ENCODE results near the gene MRM3.
"Not testable (repeated sequence)": the region's sequence is repeated elsewhere in the genome, so short reads cannot be mapped to it uniquely, and the experiment has no call there.

The MRM3 gene, protein sequence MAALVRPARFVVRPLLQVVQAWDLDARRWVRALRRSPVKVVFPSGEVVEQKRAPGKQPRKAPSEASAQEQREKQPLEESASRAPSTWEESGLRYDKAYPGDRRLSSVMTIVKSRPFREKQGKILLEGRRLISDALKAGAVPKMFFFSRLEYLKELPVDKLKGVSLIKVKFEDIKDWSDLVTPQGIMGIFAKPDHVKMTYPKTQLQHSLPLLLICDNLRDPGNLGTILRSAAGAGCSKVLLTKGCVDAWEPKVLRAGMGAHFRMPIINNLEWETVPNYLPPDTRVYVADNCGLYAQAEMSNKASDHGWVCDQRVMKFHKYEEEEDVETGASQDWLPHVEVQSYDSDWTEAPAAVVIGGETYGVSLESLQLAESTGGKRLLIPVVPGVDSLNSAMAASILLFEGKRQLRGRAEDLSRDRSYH

DNA sequence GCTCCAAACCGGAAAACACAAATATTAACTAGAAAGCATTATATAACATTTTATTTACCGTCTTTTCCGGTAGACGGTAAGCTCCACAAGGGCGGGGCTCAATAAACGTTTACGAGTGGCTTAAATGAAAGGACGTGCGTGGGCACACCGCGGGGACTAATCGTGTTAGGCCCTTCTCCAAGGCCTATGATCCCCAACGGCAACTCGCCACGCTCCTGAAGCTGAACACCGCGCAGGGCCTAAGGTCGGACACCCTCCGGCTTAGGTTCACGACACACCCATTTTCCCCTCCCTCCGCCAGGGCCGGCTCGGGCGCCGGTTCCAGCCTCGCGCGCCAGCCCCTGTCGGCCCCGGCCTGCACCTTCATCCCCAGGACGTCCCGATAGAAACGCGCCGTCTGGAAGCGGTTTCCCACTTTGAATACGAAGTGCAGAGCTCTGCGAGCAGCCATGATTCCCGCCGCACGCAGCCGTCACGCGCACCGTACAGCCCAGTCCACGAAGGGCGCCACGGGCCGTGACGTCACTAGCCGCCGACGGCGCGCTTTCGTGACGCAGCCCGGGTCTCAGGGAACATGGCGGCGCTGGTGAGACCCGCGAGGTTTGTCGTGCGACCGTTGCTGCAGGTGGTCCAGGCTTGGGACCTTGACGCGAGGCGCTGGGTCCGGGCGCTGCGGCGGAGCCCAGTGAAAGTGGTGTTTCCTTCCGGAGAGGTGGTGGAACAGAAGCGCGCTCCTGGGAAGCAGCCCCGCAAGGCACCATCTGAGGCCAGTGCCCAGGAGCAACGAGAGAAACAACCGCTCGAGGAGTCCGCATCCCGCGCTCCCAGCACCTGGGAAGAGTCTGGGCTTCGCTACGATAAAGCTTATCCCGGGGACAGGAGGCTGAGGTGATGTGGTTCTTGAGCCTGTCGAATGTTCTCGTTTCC, at the start of gene MRM3, which contains the start of gene GLOD4:
TSS of gene MRM3 (plus strand) at position 549 of the 927 bp plus-strand sequence. CDS start at position 575, 26 bp downstream.
TSS of gene GLOD4 (minus strand) at position 476 of the 927 bp plus-strand sequence. CDS start at position 451, 25 bp downstream.
- DNase-seq (ENCODE audit: low read depth): peak; percentile 23

DNA sequence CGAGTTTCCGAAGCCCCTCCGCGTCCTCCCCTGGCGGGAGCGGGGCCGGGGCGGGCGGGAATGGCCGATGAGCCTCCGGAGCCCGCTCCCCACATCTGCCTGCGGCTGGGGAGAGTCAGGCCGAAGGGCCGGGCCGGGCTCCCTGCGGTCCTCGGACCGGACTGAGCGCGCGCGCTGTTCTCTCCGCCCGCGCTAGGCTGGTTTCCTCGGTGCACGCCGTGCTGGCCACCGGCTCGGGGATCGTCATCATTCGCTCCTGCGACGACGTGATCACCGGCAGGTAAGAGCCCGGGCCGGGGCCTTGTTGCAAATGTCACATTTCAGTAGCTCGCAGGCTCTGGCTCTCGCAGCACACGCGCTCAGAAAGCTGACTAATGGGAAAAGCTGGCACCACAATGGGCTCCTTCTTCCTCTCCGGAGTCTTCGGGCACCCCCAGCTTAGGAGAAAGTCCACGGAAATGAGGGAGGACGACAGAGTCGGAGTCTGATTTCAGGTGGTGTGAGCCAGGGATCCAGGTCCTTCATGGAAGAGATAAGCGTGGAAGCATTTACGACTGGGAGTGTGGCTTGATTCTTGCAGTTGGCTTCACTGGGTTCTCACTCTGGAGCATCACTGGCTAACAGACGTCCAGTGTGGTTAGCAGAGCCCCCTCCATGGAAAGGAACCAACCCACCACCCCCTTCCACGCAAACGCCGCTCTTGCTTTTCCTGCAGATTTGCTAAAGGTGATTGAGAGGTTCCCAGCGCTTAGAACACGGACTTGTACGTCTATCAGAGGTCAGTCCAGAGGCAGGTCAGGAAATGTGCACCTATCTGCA, 49.0 kb upstream of the MRM3 start:
- no peak for DNase-seq (ENCODE audit: low read depth)

DNA sequence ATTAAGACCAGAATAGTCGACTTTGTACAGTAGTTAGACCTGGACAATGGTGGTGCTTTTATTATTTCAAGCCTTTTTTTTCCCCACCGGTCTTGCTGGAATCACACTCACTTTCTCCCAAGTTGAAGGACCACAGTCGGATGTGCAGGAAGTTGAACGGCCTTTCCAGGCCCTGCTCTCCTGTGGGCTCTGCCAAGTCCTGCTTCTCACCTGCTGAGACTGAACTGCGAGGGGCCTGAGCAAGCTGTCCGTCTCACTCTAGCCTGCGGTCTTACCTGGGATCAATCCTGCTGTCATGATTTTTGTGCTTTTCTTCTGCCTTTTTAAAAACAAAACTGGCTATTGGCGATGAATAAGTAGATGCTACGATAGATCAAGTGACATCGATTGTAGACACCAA, 48.4 kb upstream of the MRM3 start:
- no peak for DNase-seq (ENCODE audit: low read depth)

DNA sequence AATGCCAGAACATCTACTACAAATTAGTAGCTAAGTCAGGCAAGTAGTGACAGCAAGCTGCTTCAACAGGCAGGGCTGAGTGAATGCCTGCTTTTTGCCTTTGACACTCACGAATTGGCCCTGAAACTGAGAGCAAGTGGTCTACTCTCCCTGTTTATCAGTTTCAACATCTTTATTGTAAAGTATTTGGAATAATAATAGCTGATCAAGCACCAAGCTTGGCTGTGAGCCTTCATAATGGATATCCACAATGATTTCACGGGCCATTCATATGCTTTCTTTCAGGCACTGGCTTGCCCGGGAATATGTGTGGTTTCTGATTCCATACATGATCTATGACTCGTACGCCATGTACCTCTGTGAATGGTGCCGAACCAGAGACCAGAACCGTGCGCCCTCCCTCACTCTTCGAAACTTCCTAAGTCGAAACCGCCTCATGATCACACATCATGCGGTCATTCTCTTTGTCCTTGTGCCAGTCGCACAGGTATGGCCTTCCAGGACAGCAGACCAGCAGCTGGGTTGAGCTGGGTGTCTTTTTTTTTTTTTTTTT, 44.5 kb upstream of the MRM3 start:
- DNase-seq (ENCODE audit: low read depth): no peak

DNA sequence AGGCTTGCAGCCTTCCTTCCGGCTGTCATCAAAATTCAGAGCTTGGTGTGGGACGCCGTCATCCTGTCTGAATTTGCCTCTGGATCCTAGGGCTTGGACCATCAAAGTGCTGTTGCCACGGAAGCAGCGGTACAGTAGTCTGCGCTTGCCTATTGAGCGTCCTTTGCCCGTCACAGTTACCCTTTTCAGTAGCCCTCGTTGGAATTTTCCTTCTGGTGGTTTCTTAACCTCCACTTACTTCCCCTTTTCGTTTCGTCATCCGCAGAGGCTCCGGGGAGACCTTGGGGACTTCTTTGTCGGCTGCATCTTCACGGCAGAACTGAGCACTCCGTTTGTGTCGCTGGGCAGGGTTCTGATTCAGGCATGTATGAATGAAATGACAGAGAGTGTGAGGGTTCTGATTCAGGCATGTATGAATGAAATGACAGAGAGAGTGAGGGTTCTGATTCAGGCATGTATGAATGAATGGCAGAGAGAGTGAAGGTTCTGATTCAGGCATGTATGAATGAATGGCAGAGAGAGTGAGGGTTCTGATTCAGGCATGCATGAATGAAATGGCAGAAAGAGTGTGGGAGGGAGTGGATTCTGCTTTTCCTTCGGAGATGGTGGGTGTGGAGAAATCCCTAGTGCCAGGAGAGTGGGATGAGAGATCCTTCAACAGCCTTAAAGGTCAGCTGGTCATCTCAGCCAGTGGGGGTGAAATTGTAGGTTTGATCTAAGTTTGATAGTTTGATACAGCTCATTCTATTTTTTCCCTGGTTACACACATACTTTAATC, 41.7 kb upstream of the MRM3 start:
- no peak for DNase-seq (ENCODE audit: low read depth)

DNA sequence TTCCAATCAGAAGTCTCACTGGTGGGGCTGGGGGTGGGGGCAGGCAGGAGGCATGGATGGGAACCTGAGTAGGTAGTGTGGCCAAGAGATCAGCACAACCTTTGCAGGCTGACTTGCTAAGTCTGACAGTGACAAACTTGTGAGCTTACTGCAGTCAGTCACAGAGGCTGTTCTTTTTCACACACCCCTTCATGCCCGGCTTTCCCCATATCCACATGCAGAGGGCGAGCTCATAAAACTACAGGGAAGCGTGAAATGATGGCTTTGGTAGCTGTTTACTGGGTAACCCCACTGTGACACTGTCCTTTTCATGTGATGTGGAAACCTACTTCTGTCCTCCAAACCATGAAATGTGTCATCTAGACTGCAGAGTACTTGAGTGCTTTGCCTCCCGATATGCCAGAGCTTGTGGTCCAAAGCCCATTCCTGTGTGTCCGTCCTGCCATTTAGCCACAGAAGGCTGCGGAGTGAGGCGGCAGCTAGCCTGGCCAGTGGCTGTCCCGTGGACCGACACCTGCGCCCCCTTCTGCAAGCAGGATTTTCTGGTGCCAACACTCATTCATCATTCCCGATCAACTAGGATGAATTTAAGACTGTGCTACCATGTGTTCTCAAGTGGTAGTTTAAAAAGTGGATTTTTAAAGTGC, 39.9 kb upstream of the MRM3 start:
- no peak for DNase-seq (ENCODE audit: low read depth)

DNA sequence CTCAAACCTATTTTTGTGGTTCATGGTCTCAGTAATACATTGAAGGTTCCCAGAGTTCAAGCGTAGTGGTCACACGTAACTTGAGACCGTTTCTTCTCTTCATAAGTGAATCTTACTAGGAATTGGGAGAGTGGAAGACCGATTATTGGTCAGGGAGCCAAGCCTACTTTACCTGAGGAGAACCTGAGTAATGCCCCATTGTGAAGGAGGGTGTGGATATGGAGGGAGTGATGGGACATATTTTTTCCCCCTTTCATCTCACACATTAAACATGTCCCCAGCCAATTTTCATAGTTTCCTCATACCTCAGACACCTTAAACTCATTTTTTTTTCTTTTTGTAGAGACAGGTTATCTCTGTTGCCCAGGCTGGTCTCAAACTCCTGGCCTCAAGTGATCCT, 39.0 kb upstream of the MRM3 start:
- DNase-seq (ENCODE audit: low read depth): no peak

DNA sequence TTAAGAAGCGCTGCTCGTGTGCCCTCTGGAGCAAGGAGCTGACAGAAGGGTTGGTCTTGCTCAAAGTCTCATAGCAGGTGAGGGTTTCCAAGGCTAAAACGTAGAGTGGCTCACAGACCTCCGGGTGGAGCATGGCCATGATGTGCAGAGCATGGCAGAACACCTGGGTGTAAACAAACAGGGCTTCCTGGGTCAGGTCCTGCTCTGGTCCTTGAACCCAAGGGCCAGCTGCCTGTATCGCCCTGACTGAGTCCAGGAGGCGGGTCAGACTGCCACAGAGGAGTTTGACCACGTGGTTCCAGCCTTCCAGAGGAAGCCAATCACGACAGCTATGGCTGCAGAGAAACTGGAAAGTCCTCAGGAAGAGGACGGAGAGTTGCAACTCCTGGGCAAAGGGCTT, 37.2 kb upstream of the MRM3 start:
- no peak for DNase-seq (ENCODE audit: low read depth)

DNA sequence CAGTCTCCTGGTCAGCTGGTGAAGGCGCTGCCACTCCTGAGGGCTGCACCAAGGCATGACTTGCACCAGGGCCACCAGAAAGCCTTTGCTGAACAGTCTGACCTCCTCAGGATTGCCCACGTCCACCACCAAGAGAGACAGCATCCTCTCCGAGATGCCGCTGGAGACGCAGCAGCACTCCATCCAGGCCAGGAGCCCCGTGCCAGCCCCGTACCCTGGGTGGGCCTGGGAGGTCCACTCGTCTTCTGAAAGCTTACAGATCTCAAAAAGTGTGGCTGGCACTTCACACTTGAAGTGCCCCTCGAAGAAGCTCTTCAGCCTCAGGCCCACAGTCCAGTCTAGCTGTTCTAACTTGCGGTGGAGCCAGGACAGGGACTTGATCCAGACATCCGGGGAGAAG, 36.7 kb upstream of the MRM3 start:
- no peak for DNase-seq (ENCODE audit: low read depth)

DNA sequence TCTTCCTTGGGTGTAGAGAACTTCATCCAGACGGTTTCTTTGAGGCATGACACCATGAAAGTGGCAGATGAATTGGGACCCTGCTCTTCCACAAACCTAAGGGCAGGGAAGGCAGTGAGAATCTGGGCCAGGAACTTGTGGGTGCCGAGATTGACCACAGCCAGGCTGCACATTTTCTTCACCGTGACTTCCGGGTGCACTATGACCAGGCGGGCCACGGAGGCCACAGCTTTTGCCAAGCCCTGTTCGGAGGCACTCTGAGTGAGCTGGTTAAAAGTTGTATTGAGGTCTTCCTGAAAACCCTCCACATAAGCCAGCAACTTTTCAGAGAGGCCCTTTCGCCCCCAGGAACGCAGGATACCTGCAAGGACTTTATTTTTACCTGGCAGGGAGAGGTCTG, 36.0 kb upstream of the MRM3 start:
- no peak for DNase-seq (ENCODE audit: low read depth)

DNA sequence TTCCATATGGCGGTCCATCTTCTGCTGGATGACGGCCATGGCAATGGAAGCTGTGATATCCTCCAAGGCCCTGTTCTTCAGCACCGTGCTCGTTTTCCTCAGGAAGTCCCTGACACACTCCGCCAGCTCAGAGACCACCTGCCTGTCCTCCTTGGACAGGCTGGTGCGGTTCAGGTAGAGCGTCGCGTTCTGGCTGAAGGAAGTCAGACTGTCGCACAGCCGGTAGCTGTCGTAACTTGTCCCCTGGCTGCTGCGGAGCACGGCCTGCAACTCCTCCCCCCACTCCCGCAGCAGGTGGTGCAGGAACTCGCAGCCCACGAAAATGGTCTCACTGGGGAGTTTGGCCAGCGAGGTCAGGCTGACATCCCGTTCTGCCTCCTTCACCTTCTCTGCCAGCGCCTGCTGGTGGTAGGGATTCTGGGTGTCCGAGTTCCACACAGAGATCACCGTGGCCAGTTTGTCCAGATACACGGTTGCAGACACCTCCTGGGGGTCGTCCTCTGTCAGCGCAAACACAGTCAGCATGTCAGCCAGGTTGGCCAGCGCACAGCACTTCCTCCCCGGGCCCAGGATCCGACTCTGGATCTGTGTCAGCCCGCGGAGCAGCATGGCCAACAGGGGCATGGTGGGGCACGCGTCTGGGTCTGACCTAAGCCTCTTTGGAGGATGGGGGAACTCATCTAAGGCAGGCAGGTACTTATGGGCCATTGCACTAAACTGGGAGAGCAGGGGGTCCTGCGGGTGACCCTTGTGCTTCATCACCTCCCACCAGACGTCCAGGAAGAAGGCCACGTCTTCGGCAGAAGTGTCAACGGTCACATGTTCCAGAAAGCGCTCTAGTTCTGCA, 35.1 kb upstream of the MRM3 start:
- no peak for DNase-seq (ENCODE audit: low read depth)

DNA sequence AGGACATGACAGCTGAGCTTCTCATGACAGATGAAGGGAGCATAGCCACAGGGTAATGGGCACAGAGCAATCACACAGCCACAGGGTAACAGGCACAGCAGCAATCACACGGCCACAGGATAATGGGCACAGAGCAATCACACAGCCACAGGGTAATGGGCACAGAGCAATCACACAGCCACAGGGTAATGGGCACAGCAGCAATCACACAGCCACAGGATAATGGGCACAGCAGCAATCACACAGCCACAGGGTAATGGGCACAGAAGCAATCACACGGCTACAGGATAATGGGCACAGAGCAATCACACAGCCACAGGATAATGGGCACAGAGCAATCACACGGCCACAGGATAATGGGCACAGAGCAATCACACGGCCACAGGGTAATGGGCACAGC, 33.5 kb upstream of the MRM3 start:
- DNase-seq (ENCODE audit: low read depth): not testable (repeated sequence)

DNA sequence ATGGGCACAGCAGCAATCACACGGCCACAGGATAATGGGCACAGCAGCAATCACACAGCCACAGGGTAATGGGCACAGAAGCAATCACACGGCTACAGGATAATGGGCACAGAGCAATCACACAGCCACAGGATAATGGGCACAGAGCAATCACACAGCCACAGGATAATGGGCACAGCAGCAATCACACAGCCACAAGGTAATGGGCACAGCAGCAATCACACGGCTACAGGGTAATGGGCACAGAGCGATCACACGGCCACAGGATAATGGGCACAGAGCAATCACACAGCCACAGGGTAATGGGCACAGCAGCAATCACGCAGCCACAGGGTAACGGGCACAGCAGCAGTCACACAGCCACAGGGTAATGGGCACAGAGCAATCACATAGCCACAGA, 32.8 kb upstream of the MRM3 start:
- DNase-seq (ENCODE audit: low read depth): not testable (repeated sequence)

DNA sequence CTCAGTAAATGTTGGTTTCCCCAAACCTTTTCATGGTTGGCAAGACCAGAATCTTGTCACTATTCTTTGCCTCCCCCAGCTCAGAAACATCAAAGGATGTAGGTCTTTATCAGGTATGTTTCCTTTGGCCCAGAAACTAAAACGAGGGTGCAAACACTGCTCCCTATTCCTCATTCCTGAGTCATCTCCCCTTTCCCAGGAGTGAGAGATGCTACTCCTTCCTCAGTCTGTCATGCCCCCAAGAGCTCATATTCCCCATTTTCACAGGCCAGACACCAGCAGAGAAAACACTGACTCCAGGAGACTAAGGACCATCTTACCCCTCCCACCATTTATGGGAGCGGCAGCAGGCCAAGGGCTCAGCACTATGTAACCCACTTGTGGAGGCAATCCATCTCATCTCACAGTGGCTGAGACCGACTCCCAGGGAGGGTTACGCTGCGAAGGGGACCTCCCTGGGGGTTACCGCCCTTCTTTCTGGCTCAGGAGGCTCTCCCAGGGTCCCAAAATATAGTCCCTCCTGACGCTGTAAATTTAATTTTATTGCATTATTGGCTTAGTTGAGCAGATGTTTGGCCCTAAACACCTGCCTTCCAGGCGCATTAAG, 31.6 kb upstream of the MRM3 start:
- no peak for DNase-seq (ENCODE audit: low read depth)

DNA sequence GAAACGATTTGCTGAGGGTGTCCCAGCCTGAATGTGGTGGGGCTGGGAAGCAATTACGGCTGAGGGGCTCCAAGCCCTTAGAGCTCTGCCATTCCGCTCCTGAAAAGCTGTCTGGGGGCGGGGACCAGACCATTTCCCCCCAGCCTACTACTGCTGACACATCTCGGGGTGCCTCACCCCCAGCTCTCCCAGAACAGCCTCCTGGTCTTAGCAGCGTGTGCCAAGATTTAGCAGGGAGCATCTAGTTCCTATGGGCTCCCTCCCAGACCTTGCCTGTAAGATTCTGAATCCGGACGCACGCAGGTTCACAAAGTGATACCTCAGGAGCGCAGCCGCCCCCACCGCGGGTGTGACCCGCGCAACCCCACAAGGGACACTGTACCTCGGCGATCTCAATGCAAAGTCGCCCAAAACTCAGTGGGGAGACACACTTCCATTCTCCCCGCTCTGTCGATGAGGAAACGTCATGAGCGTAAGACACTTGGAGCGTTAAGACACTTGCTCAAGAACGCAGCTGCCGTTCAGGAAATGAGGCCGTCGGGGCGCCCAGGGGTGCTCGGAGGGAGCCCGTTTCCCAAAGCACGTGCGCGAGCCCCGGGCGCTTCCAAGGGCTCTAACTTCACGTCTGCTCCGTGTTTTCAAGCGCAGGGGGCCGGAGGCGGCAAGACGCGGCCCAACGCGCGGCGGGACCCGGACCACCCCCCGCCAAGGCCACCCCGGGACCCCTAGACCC, 30.7 kb upstream of the MRM3 start:
- DNase-seq (ENCODE audit: low read depth): no peak

DNA sequence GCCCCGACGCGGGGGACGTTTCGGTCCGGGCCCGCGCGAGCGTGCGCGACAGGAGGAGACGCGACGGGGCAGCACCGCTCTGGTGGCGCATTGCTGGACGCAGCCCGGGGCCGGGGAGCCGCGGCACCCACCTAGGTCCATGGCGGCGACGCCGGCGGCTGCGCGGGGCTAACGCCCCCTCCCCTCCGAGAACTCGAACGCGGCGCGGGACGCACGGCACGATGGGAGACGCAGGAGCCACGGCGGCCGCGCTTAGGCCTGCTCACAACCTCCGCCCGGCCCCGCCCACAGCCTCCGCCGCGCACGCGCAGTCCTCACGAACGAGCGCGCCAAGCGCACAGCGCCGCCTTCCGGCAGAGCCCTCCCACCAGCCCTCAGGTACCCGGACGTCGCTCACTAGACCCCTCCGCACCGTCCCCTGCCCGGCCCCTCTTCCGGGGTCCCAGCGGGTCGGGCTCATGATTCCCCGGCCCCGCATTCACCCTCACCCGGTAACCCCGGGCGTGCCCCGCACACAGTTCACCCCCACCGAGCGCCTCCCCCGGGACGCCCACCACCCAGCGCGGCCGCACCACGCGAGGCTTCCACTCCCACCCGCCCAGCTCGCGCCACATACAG, 30.0 kb upstream of the MRM3 start, which contains the start of gene GEMIN4:
TSS of gene GEMIN4 (minus strand) at position 263 of the 618 bp plus-strand sequence. CDS start at position 141, 122 bp downstream.
- DNase-seq (ENCODE audit: low read depth): peak; percentile 27

DNA sequence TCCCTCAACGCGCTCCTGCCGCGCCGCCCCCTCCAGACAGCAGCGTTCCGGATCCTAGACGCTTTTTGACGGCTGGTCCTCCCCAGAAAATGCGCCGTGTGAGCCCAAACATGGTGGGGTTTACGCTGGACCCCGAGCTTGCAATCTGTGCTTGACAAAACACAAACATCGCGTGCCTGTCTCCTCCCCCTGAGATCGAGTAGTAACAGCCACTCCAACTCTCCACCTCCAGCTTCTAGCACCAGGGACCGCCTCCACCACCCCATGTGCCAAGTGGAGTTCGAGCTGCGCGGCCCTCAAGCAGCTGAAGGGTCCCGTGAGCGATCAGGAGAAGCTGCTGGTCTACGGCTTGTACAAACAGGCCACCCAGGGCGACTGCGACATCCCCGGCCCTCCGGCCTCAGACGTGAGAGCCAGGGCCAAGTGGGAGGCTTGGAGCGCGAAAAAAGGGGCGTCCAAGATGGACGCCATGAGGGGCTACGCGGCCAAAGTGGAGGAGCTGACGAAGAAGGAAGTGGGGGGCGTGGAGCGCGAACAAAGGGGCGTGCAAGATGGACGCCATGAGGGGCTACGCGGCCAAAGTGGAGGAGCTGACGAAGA, 29.4 kb upstream of the MRM3 start:
- DNase-seq (ENCODE audit: low read depth): no peak

Measured in non-pigmented ciliary epithelial cell (primary cell).